K562 (cell line): Measurements from ENCODE around the gene RPS27. TPM values are rescaled to one million over a fixed set of nuclear protein-coding genes. Genes with fewer than 3 reads are reported as not detected.

ENCODE experiments used
- AFF4 ChIP-seq: sonication (generic); formaldehyde crosslinking; IDR thresholded peaks from 2 replicates; pipeline ENCODE4 v1.8.0; 2023; ENCODE audit warnings: mild to moderate bottlenecking, missing genetic modification reagents
- CC2D1A ChIP-seq: fragments of 450-650 bp; IDR thresholded peaks from 2 replicates; pipeline ENCODE4 v1.6.1; 2017; ENCODE audit warnings: mild to moderate bottlenecking
- DMBX1 ChIP-seq: fragments of 250-450 bp; sonication (Bioruptor Pico); IDR thresholded peaks from 2 replicates; pipeline ENCODE4 v1.8.0; 2022; ENCODE audit warnings: inconsistent platforms, mild to moderate bottlenecking, moderate library complexity, borderline replicate concordance
- E2F5 ChIP-seq: sonication (generic); formaldehyde crosslinking; IDR thresholded peaks from 2 replicates; pipeline ENCODE4 v1.8.0; 2022; ENCODE audit warnings: mild to moderate bottlenecking, missing genetic modification reagents
- MGA ChIP-seq: fragments of 450-650 bp; IDR thresholded peaks from 2 replicates; pipeline ENCODE4 v1.6.1; 2016; ENCODE audit warnings: mild to moderate bottlenecking, moderate library complexity
- POLR2H ChIP-seq: IDR thresholded peaks from 2 replicates; pipeline ENCODE4 v1.6.1; 2016; ENCODE audit warnings: missing genetic modification characterization, low read depth, mild to moderate bottlenecking, control low read depth, missing compliant biosample characterization, moderate library complexity
- SETDB1 ChIP-seq: IDR thresholded peaks from one replicate; pipeline ENCODE4 v1.6.1; 2012; ENCODE audit warnings: low read length, control low read depth, inconsistent platforms
- TGIF2 ChIP-seq: sonication (generic); formaldehyde crosslinking; IDR thresholded peaks from 2 replicates; pipeline ENCODE4 v1.8.1; 2022; ENCODE audit warnings: mild to moderate bottlenecking, missing genetic modification reagents, moderate library complexity
- ZFX ChIP-seq: sonication (generic); formaldehyde crosslinking; IDR thresholded peaks from 2 replicates; pipeline ENCODE4 v1.8.0; 2022; ENCODE audit warnings: mild to moderate bottlenecking, missing genetic modification reagents, moderate library complexity
- polyA plus RNA-seq, 8 experiments: library from polyadenylated mRNA; depleted of rRNA in 4 of 8; stranded (reverse) in 5 of 8; unstranded in 3 of 8; fragments of >200 nt; fragmentation: Nextera tagmentation in 2 of 8; fragmentation: Illumina TruSeq in 1 of 8; extraction: Ambion mirVana in 2 of 8; extraction: Trizol in 1 of 8; gene quantifications; 2 replicates each; pipeline versions ENCODE4 v1.2.1 to v1.2.3, GENCODE V29; 2011 to 2014; ENCODE audit warnings: inconsistent platforms in 1 of 8, missing spikeins in 1 of 8
- total RNA-seq, 7 experiments: library from RNA; depleted of rRNA in 6 of 7; stranded (reverse); fragments of >200 nt in 6 of 7; fragmentation: Illumina TruSeq in 2 of 7; extraction: Trizol in 2 of 7; gene quantifications; 2 replicates each; pipeline versions ENCODE4 v1.2.1 to v1.2.3, GENCODE V29; 2011 to 2021; ENCODE audit warnings: low replicate concordance in 1 of 7

The RPS27 gene
- total and polyA plus RNA-seq, 9 of the 15 experiments (the other 6 are each of a cell fraction or from before 2014, with no cell fraction given) = 2,091 to 9,377 (median 6,706) TPM

GRCh38 chr1:153963030-153963849 is 27.3 kb upstream of the RPS27 start, which contains the start of gene SLC39A1 (continued):
- no peak for TF ChIP-seq TGIF2
- TF ChIP-seq MGA = peak; percentile 67
- TF ChIP-seq SETDB1 = no peak
- no peak for TF ChIP-seq E2F5
- no peak for TF ChIP-seq AFF4 (CRISPR knock-in tag)
- no peak for TF ChIP-seq CC2D1A
- peak; percentile 84 for TF ChIP-seq ZFX (CRISPR knock-in tag)
- TF ChIP-seq DMBX1 (CRISPR knock-in tag) = no peak
- TF ChIP-seq POLR2H = peak; percentile 59
